GM13976 (cell line): ENCODE results near the gene SLC25A39.

Source experiments
- DNase-seq: peaks from one replicate; pipeline ENCODE4 v3.0.0; 2012; ENCODE audit warnings: low spot score
- in situ Hi-C: fragments of 300-500 bp; cut with MboI; formaldehyde crosslinking; loops from one replicate; pipeline ENCODE4 v1.12.0; 2022; ENCODE audit warnings: low sequenced_read_pairs, mixed read lengths, inconsistent platforms; ENCODE audit not compliant: unreplicated experiment
- TF ChIP-seq, protein P1 (sequence below): IDR thresholded peaks from 2 replicates; pipeline ENCODE4 v1.5.1; 2012; ENCODE audit warnings: borderline replicate concordance, mild to moderate bottlenecking; ENCODE audit not compliant: insufficient read depth; ENCODE audit errors: extremely low read depth, missing control alignments, control extremely low read depth

Gene SLC25A39

DNA sequence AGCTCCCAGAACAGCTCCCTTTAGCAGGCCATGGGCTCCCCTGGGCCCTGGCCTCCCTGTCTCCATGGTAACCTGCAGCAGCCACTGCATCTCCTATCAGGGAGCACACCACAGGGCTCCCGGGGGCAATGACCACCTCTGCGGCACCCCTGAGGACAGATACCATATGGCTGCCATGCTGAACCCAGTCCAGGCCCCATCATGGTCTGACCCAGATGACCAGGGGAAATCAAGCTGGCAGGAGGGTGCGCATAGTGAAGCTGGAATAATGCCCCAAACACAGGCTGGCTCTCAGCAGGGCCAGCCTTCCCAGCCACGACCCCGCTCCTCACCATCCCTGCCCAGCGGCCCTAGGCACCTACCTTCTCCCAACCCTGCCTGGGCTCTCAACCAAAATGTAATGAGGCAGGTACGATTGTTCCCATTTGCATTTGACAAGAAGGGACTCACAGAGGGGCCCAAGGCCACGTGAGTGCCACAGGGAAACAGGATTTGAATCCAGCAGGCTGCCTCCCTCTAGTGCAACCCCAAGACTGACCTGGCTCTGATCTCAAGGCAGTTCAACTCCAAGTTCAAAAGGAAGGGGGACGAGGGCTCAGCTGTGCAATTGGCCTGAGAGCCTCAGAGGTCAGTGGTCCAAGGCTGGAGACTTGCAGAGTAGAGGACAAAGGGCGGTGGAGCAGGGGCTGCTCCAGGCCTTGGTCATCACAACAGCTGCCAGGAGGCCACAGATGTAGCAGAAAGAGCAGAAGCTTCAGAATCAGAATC is 13.8 kb downstream of the SLC25A39 start:
- peak; percentile 19 for DNase-seq
- in situ Hi-C loops, result no loop called here
- TF ChIP-seq, protein P1, sequence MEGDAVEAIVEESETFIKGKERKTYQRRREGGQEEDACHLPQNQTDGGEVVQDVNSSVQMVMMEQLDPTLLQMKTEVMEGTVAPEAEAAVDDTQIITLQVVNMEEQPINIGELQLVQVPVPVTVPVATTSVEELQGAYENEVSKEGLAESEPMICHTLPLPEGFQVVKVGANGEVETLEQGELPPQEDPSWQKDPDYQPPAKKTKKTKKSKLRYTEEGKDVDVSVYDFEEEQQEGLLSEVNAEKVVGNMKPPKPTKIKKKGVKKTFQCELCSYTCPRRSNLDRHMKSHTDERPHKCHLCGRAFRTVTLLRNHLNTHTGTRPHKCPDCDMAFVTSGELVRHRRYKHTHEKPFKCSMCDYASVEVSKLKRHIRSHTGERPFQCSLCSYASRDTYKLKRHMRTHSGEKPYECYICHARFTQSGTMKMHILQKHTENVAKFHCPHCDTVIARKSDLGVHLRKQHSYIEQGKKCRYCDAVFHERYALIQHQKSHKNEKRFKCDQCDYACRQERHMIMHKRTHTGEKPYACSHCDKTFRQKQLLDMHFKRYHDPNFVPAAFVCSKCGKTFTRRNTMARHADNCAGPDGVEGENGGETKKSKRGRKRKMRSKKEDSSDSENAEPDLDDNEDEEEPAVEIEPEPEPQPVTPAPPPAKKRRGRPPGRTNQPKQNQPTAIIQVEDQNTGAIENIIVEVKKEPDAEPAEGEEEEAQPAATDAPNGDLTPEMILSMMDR, result no peak

DNA sequence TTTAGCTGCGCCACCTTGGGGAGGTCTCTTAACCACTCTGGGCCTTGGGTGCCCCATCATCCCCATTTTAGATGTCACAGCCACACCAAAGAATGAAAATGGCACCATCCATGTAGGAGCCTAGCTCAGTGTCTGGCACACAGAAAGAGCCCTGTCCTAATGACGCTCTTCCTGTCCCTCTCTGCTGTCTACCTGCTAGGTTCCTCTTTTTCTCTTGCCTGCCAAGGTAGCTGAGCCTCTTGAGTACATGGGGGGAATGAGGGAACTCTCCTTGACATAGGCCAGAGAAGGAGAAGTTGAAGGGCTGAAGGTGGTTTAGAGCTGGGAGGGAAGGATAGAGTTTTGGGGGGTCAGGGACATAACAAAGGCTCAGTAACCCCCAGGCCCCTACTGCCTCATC is 14.4 kb downstream of the SLC25A39 start:
- no peak for DNase-seq
- TF ChIP-seq, protein P1, result no peak
- in situ Hi-C loops, result no loop called here

DNA sequence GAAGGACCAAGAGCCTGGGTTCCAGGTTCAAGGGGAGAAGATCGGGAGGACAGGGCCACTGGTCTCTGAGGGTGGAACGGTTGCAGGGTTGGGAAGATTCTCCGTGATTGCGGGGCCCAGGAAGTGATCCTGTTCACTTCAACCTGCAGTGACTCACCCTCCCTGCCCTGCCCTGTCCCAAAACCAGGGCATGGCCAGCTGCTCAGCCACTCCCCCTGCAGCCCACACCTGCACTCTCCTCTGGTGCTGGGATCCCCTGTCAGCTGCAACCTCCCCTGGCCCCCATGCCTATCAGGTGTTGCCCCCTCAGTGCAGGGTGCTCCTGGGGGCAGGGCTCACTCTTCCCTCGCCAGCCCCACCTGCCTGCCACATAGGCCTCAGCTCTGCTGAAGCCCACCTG is 15.2 kb downstream of the SLC25A39 start:
- peak; percentile 31 for DNase-seq
- in situ Hi-C loops, result no loop called here
- TF ChIP-seq, protein P1, result no peak

DNA sequence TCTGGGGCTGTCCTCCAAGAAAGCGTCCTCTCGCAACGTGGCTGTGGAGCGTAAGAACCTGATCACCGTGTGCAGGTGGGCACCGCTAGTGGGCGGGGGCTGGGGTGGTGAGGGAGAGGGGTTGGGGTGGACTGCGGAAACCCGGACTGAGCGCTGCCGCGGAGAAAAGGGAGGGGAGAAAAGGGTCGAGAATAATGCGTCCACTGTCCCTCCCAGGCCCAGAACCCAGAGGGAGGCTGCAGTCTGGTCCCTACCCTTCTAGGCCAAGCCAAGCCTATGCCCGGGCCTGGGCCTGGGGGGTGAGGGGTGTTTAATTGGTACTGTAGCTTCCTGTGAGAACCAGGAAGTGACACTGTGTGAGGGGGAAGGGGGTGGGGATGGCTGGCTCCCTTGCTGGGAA is 15.8 kb downstream of the SLC25A39 start:
- TF ChIP-seq, protein P1, result no peak
- in situ Hi-C loops, result no loop called here
- DNase-seq, result no peak

DNA sequence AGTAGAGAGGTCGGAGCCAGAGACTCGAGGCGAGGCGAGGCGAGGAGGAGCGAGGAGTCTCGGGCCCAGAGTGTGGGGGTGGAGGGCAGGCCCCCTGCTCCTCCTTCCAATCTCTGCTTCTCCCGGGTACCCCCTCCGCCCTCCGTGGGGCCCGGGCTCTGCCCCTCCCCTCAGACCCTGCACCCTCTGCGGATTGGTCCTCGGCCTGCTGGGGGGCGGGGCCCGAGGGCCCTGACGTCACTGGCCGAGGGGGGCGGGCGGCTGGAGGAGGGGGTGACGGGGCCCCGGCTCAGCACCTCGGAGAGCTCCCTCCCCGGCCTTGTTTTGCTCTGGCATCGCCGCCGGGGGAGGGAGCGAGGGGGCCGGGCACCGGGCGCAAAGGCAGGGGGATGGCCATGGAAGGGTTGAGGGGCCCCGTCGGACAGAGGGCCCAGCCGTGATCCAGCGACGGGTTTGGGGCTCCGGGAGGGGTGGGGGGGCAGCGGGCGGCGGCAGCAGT is 16.3 kb downstream of the SLC25A39 start, which contains the start of gene RUNDC3A:
RUNDC3A (plus strand) TSS at position 282 of the 499 bp plus-strand sequence. CDS start 232 bp downstream, outside the sequence.
- peak; percentile 95 for DNase-seq
- in situ Hi-C loops, result no loop called here
- TF ChIP-seq, protein P1, result no peak

DNA sequence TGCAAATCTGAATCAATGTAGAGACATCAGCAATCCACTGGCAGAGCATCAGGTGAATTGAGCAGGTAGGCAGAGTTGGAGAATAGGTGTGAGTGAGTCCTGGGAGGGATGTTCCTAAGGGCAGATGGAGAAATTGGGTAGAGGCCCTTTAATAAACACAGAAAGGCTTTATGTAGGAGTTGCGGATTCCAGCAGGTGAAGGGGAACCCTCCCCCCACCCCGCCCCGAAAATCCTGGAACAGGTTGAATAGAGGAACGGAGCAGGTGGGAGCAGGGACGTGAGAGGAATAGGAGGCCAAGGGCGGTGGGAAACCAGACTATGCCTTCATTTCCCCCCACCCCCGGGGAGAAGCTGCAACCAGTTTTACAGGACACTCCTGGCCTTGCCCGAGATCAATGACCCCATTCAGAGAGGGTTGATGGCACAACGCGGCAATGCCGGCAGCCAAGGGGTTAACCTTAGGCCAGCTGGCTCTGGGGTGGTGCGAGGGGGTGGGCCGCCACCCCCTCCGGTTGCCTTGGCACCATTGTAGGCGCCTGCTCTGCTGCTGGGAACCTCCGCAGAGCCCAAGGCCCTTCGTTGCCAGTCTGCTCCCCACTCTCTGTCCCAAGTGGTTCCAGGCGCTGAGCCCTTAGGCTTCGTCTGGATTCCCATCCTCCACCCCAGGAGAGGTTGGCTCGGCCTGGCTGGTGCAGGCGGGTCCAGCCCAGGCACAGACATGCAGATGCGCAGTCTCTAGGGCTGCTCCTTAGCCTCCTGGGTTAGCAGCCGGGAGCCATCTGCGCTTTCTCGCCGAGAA is 17.0 kb downstream of the SLC25A39 start:
- TF ChIP-seq, protein P1, result no peak
- DNase-seq, result peak; percentile 47
- in situ Hi-C loops, result no loop called here
